GM12872 (cell line): Measurements from ENCODE around the gene RASD2.

Experiments used
- CTCF ChIP-seq: IDR thresholded peaks from 3 replicates; pipeline ENCODE4 v1.5.1; 2011; ENCODE audit warnings: low read depth, mild to moderate bottlenecking, low read length, moderate library complexity; ENCODE audit not compliant: insufficient read depth

Gene RASD2

GRCh38 chr22:35552846-35553245, 12.2 kb downstream of the RASD2 start:
- TF ChIP-seq CTCF: no peak

- TF ChIP-seq CTCF: no peak
These were observed 12.7 kb downstream of the RASD2 start for GRCh38 chr22:35553341-35553740.

- no peak for TF ChIP-seq CTCF
These were observed 13.7 kb downstream of the RASD2 start for GRCh38 chr22:35554297-35554845.

- TF ChIP-seq CTCF: no peak
These were observed 14.9 kb downstream of the RASD2 start for GRCh38 chr22:35555483-35555890.

GRCh38 chr22:35555946-35556547, 15.4 kb downstream of the RASD2 start:
- TF ChIP-seq CTCF: no peak

- no peak for TF ChIP-seq CTCF
These were observed 16.0 kb downstream of the RASD2 start for GRCh38 chr22:35556666-35557065.

- no peak for TF ChIP-seq CTCF
These were observed 17.4 kb downstream of the RASD2 start for GRCh38 chr22:35558031-35558430.

- TF ChIP-seq CTCF: no peak
These were observed 18.1 kb downstream of the RASD2 start for GRCh38 chr22:35558719-35559118.
